GM19193 (cell line): ENCODE results near the gene SOD1.

Experiments used
- POLR2A ChIP-seq: IDR thresholded peaks from 4 replicates; pipeline ENCODE4 v1.6.1; 2011; ENCODE audit not compliant: insufficient read depth, insufficient read length; ENCODE audit errors: extremely low read depth

The SOD1 gene

DNA sequence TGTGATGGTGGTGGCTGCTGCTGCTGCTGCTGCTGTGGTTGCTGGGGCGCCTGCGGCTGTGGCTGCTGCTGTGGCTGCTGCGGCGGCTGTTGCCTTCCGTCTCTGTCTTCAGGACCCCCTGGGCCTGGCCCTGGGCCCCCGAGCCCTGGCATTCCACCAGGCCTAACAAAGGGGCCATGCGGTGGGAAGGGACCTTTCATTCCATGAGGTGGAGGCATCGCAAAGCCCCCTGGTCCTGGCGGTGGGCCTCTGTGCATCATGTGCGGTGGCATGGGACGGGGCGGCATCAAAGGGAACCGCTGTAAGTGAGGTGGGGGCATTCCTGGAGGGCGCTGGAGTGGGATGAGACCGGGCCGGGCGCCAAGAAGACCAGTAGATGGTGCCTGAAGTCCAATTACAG is 12.4 kb downstream of the SOD1 start:
- no peak for TF ChIP-seq POLR2A

DNA sequence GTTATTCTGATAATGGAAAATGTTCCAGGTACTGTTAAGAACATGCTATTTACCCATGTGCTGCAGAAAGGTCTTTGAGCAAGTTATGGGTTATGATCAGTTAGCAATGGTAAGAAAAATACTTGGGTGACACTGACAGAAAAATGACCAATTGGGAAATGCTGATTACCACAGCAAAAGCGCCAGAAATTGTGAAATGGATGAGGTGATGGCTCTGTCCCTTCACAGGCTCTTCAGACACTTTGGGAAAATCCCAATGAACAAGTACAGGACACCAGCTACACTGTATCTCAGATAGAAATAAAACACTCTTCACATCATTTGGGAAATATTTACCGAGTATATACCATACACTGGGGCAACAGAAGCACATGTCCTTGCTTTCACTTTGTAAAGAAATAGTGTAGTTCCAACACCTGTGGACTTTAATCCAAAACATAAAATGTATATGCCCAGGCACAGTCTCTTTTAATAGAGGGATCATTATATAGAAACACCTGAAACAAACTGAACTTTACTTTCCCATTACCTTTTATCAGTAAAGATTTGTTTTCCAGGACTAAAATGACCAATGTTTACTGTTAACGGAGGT is 13.9 kb downstream of the SOD1 start:
- no peak for TF ChIP-seq POLR2A

DNA sequence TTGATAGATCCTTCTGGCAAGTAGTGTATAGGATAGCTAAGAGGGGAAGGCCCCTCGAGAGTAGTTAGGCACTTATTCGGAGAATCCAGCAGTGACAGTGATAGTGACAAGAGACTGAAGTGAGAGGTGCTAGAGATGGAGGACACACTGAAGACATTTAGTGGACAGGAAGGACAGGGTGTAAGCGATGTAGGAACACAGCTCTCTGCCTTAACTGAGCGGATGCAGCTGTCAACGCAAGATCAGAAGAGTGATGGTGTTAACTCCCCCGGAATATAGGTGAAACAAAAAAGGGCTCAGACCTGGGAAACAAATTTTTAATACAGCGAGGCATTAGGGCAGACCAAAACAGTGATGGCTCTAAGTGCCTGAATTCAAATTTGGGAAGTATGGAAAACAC is 15.8 kb downstream of the SOD1 start:
- TF ChIP-seq POLR2A = no peak

DNA sequence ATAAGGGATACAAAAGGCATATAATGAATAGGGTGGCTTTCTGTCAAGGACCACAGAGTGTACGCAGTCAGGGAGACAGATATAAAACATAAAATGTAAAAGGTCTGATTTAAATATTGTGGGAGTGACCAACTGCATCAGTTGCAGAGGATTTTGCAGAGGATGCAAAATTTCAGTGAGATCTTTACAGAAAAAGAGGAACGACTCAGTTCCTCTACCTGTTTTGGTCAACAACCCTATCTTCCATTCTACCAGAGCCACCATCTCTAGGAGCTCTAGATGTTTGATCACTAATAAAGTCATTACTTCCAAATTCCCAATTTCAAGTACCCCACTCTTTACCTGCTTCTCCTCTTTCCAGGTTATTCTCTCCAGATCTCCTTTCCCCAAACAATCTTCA is 16.5 kb downstream of the SOD1 start:
- TF ChIP-seq POLR2A = no peak

DNA sequence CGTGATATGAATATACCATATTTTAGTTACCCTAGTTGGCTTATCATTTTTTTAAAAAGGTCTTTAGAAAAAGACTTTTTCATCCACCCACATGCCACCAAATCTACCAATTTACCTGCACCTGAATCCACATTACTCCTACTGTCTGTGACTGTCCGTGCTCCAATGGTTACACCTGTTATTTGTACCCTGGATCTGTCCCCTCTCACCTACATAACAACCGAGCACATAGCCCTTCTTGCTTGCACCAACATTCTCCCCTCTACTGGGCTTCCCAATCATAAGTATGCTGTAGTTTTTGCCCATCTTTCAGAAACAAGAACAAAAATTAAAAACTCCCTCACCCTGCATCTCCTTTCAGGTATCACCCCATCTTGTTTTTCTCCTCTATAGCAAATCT is 17.6 kb downstream of the SOD1 start:
- TF ChIP-seq POLR2A = no peak

DNA sequence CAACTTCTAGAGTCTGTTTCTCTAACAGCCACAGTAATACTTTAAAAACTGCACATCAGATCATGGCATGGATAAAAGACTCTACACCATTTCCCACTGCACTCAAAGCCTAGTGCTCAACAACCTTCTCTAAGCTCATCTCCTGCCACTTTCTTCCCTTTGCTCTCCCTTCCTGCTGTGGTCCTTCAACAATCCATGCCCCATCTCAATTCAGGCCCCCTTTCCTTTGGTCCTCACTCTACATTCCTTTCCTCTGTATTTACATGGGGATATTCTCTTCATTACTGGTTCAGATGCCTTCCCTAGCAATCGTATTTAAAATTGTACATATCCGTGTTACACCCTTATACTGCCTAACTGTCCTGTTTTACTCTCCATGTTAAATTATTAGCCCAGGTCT is 19.0 kb downstream of the SOD1 start:
- TF ChIP-seq POLR2A = no peak

DNA sequence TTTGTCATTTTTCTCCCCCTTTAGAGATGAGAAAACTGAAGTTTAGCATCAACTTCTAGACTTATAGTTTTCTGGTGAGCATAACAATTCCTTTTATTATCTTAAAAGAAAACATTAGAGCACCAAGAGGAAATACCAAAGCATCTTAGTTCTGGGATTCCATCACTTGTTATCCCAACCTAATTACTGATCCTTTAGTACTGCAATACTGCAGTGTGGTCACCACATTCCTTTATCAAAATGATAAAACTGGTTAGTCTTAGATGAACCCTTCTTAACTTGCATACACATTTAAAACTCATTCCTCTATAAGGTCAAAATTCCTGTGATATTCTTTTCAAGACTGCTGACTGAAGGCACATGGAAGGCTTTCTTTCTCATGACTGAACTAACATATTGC is 23.1 kb downstream of the SOD1 start:
- no peak for TF ChIP-seq POLR2A

DNA sequence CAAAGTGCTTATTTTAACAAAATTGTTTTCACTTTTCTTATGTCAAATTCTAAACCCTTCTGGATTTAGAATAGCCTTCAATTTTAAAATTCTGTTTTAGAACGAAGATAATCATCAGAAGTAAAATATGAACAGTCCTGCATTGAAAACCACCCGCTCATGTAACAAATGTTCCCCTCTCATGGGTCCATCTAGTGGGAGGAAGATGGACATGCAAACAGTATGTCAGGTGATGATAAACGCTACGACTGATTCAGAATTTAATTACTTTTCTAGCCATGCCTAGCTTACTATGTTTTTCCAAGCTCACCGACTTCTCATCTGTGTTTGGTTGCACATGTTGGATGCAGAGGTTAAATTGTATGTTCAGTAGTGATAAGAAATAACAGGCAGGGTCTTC is 23.5 kb downstream of the SOD1 start:
- TF ChIP-seq POLR2A = no peak

DNA sequence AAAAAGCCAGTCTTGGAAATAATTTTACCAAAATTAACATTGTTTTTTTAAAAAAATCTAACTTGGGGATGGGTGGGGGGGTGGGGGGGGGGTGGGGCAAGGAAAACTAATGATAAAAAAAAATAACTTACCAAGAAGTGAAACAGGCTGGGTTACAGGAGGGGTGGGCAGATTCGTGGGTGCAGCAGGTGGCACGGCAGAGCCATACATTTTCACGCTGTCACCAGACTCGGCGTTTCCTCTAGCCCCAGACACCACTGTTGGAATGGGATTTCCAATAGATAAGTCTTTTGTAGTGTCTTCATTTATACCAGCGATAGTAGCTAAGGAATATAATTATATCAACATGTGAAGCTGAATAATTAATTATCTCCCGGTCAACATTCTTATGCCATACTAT is 25.4 kb downstream of the SOD1 start:
- no peak for TF ChIP-seq POLR2A

DNA sequence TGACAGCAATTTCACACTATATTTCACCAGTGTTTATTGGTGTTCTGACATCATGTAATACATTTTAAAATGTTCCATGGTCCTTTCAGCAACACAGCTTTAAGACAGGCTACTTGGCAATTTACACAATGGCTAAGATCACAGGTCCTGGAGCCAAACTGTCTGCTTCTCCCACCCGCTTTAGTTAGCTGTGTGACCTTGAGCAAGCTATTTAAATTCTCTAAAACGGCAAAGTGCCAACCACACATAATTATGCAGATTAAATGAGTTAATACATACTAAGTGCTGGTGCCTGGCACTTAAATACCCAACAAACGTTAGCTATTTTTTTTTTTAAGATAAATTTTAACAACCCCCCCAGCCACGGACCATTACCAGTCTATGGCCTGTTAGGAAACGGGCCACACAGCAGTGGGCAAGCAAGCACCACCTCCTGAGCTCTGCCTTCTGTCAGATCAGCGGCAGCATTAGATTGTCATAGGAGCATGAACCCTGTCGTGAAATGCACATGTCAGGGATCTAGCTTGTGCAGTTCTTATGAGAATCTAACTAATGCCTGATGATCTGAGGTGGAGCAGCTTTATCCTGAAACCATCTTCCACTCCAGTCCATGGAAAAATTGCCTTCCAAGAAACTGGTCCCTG is 26.9 kb downstream of the SOD1 start:
- no peak for TF ChIP-seq POLR2A

DNA sequence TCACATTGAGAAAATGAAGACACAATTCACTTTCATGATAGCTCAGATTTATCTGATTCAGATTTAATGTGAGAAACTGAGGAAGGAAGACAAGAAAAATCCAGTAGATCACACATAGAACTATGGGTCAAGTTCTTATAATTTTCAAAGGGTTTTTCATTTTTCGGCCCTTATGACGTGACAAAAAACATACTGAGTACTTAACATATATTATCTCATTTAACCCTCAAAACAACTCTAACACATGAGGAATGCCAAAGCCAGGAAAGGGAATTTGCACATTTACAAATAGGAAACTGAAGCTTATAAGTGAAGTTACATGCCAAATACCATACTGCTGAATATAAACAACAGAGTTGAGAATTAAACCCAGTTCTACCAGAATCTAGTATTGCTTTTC is 27.6 kb downstream of the SOD1 start:
- TF ChIP-seq POLR2A = no peak

DNA sequence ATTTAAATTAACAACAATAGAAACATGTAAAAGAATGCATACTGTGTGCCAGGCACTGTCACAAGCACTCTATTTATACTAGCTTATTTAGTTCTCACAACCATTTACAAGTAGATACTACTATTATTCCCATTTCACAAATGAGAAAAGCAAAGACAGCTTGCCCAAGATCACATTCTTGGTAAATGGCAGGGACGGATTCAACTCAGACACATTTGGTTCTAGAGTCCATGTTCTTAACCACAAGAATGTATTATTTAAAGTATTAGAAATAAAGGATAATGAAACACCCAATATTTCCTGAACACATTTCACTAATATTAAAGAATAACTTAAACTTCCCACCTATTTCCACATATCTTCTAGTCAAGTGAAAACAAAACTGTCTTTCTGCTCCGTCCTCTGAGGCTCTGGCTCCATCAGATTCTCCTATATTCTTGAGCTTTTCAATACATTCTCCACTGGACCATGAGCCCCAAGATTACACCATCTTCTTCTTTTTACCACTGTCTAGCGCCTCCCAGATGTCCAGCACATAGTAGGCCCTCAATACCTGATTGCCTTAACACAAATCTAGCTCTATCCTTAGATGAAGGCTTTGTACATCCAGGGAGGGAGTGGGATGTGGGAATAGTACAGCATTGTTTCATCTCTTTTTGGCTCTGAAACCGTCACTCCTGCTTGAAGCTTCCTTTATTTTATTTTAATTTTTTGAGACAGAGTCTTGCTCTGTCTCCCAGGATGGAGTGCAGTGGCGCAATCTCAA is 29.3 kb downstream of the SOD1 start:
- TF ChIP-seq POLR2A = no peak

DNA sequence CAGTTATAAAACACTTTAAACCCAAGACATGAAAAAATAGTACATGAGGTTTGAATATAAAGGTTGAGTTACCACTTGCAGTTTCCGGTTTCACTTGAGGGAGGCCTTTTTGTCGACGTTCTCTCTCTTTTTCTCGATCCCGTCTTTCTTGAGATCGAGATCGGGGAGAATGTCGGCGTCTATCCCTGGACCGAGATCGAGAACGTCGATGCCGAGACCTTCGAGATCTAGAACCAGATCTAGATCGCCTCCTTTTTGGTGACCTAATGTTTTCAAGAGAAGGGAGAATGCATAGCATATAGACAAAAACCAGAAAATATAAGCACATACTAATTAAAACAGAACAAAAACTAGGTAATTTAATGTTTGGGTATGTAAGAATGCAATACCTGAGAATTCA is 33.7 kb downstream of the SOD1 start:
- no peak for TF ChIP-seq POLR2A

DNA sequence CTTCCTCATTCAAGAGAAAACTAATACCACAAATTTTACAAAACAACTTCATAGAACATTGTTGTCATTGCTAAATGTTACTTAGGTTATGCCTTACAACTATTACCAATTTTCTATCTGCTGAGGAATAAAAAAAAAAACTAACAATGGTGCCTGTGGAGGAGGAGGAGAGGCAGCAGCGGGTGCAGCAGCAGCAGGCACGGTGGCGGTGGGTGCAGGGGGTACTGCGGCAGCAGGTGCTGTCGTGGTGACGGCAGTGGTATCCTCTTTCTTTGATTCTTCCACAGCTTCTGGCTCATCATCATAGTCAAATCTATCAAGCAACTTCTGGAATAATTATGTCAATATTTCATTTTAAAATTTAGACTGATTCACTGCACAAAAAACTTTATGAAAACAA is 36.9 kb downstream of the SOD1 start:
- TF ChIP-seq POLR2A = no peak

DNA sequence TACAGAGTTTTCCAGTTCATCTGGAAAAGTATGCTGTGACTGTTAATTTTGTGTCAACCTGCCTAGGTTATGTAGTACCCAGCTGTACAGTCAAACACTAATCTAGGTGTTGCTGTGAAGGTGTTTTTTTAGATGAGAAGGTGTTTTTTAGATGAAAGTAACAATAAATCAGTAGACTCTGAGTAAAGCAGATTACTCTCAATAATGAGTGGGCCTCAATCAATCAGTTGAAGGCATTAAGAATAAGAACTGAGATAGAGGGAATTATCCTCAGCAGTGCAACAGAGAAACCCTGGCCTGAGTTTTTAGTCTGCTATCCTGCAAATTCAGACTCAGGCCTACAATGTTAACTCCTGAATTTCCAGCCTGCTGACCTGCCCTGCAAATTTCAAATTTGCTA is 39.0 kb downstream of the SOD1 start:
- no peak for TF ChIP-seq POLR2A

DNA sequence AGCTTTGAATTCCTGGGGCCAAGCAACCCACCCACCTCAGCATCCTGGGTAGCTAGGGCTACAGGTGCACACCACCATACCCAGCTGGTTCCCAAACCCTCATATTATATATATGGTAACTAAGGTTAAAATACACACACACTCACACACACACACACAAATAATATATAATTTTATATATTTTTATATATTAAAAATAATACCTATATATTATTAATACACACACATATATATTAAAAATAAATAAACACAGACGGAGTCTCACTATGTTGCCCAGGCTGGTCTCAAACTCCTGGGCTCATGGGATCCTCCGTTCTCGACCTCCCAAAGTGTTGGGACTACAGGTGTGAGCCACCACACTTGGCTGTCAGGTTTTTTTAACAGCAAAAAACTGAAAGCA is 40.5 kb downstream of the SOD1 start:
- TF ChIP-seq POLR2A = no peak
